Lower leg skin (tissue), 3 donors: Measurements from ENCODE around the gene RNASEH2A.

Experiments
- POLR2A ChIP-seq, 2 donors: fragments of 450-650 bp; IDR thresholded peaks; one replicate each; pipeline ENCODE4 v1.6.1; 2016 to 2017; ENCODE audit warnings: antibody characterized with exemption in 2 of 2, mild to moderate bottlenecking in 1 of 2, moderate library complexity in 1 of 2
- TF ChIP-seq, protein P1 (sequence below), 3 donors: fragments of 450-650 bp; IDR thresholded peaks; one replicate each; pipeline ENCODE4 v1.5.1; 2016; ENCODE audit warnings: antibody characterized with exemption in 3 of 3, mild to moderate bottlenecking in 3 of 3, moderate library complexity in 2 of 3

GRCh38 chr19:12790628-12791344 lies 15.6 kb upstream of the RNASEH2A start:
- TF ChIP-seq, protein P1, sequence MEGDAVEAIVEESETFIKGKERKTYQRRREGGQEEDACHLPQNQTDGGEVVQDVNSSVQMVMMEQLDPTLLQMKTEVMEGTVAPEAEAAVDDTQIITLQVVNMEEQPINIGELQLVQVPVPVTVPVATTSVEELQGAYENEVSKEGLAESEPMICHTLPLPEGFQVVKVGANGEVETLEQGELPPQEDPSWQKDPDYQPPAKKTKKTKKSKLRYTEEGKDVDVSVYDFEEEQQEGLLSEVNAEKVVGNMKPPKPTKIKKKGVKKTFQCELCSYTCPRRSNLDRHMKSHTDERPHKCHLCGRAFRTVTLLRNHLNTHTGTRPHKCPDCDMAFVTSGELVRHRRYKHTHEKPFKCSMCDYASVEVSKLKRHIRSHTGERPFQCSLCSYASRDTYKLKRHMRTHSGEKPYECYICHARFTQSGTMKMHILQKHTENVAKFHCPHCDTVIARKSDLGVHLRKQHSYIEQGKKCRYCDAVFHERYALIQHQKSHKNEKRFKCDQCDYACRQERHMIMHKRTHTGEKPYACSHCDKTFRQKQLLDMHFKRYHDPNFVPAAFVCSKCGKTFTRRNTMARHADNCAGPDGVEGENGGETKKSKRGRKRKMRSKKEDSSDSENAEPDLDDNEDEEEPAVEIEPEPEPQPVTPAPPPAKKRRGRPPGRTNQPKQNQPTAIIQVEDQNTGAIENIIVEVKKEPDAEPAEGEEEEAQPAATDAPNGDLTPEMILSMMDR (IDR thresholded peaks at IDR 0.05) = no peak
- no peak for TF ChIP-seq POLR2A (IDR thresholded peaks at IDR 0.05)
